Thyroid gland (tissue), 4 donors: ENCODE results near the gene STPG1. TPM values are rescaled to one million over a fixed set of nuclear protein-coding genes. Genes with fewer than 3 reads are reported as not detected.

Experiments
- DNase-seq, 2 donors: peaks; one replicate each; pipeline ENCODE4 v3.0.0-alpha.2; 2019
- H3K27ac ChIP-seq, 3 donors: fragments of 200-600 bp; sonication (generic); 1 replicate in 2 of 3; 2 replicates in 1 of 3; pipeline ENCODE4 v1.5.1; 2016 to 2019; ENCODE audit warnings: mild to moderate bottlenecking in 1 of 3, moderate library complexity in 1 of 3
- H3K27me3 ChIP-seq: fragments of 200-600 bp; sonication (generic); one replicate; pipeline ENCODE4 v1.5.1; 2019
- H3K36me3 ChIP-seq, 2 donors: fragments of 200-600 bp; sonication (generic); one replicate each; pipeline ENCODE4 v1.5.1; 2016 to 2019
- H3K4me1 ChIP-seq, 2 donors: fragments of 200-600 bp; sonication (generic); one replicate each; pipeline ENCODE4 v1.5.1; 2017 to 2019
- H3K4me3 ChIP-seq, 3 donors: fragments of 200-600 bp; sonication (generic); replicated peaks in 1 of 3; 1 replicate in 2 of 3; 2 replicates in 1 of 3; pipeline ENCODE4 v1.5.1; 2016; ENCODE audit warnings: mild to moderate bottlenecking in 1 of 3
- H3K9me3 ChIP-seq: fragments of 200-600 bp; sonication (generic); one replicate; pipeline ENCODE4 v1.5.1; 2017
- POLR2A ChIP-seq, 2 donors: fragments of 450-650 bp; IDR thresholded peaks; one replicate each; pipeline ENCODE4 v1.6.1; 2017; ENCODE audit warnings: antibody characterized with exemption in 2 of 2, mild to moderate bottlenecking in 2 of 2, moderate library complexity in 1 of 2
- WGBS, 2 donors: methylation state at CpG; one replicate each; pipeline ENCODE4 v1.1.5; 2017; 5-methylcytosine and 5-hydroxymethylcytosine counted together
- intact Hi-C: fragments of 100-400 bp; cut with DNase I; formaldehyde crosslinking; loops from one replicate; pipeline ENCODE4 v1.15.1; 2023
- total RNA-seq, 4 donors: library from RNA; depleted of rRNA; stranded (reverse); fragments of >200 nt; gene quantifications; one replicate each; pipeline ENCODE4 v1.2.3, GENCODE V29; 2016
- TF ChIP-seq, protein P1 (sequence below), 6 experiments: fragments of 200-600 bp in 3 of 6; fragments of 450-650 bp in 3 of 6; sonication (generic) in 3 of 6; IDR thresholded peaks; one replicate each; pipeline ENCODE4 v1.5.1; 2016 to 2019; ENCODE audit warnings: antibody characterized with exemption in 6 of 6, mild to moderate bottlenecking in 2 of 6, inconsistent platforms in 1 of 6, moderate library complexity in 1 of 6

STPG1 gene
- total RNA-seq, 4 donors from 2014 or later = 5.2 to 8.9 (median 7.0) TPM

DNA sequence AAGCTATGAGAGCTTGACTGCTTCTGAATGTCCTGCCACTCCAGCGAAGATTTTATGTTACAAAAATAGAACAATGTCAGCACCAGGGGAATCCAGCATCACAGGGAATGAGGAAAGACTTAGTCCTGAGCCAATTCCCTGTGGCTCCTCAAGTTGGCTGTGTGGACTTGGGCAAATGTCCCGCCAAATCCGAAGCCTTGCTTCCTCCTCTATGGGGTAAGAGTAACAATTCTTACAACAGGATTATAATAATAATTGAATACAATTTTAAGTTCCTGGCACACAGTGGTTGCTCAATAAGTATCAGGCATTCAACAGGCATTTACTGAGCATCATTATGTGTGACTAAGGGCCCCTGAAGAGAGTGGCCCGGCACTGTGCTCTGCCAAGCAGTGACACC is 44.4 kb downstream of the STPG1 start:
- 82 to 91% methylated on average over 4 of the region's 4 CpGs for WGBS, 2 donors
- H3K27me3 ChIP-seq = no peaks in the 10 kb centered on the region
- H3K27ac ChIP-seq = no peak overlapping the region
- H3K36me3 ChIP-seq = no peaks in the 10 kb centered on the region
- no peaks in the 10 kb centered on the region for H3K9me3 ChIP-seq
- no peak for TF ChIP-seq POLR2A (IDR thresholded peaks at IDR 0.05)
- TF ChIP-seq, protein P1, sequence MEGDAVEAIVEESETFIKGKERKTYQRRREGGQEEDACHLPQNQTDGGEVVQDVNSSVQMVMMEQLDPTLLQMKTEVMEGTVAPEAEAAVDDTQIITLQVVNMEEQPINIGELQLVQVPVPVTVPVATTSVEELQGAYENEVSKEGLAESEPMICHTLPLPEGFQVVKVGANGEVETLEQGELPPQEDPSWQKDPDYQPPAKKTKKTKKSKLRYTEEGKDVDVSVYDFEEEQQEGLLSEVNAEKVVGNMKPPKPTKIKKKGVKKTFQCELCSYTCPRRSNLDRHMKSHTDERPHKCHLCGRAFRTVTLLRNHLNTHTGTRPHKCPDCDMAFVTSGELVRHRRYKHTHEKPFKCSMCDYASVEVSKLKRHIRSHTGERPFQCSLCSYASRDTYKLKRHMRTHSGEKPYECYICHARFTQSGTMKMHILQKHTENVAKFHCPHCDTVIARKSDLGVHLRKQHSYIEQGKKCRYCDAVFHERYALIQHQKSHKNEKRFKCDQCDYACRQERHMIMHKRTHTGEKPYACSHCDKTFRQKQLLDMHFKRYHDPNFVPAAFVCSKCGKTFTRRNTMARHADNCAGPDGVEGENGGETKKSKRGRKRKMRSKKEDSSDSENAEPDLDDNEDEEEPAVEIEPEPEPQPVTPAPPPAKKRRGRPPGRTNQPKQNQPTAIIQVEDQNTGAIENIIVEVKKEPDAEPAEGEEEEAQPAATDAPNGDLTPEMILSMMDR (IDR thresholded peaks at IDR 0.05) = no peak
- H3K4me3 ChIP-seq = no peak overlapping the region
- intact Hi-C loops = no loop called here
- DNase-seq = peak in 1 of 2 donors; percentile 5
- no peaks in the 10 kb centered on the region for H3K4me1 ChIP-seq

GRCh38 chr1:24366707-24367106 is 46.9 kb downstream of the STPG1 start:
- Histone ChIP-seq H3K4me3 (no peak overlapping the region), H3K27me3 (no peaks in the 10 kb centered on the region), H3K36me3 (no peaks in the 10 kb centered on the region), H3K9me3 (no peaks in the 10 kb centered on the region), H3K4me1 (peaks cover 0 to 6% of the 10 kb centered on the region in 2 donors), H3K27ac (no peak overlapping the region)
- 92 to 96% methylated on average over 9 of the region's 9 CpGs for WGBS, 2 donors
- no peak for DNase-seq
- intact Hi-C loops = no loop called here
- TF ChIP-seq POLR2A (IDR thresholded peaks at IDR 0.05) = no peak
- TF ChIP-seq, protein P1 (IDR thresholded peaks at IDR 0.05) = no peak

DNA sequence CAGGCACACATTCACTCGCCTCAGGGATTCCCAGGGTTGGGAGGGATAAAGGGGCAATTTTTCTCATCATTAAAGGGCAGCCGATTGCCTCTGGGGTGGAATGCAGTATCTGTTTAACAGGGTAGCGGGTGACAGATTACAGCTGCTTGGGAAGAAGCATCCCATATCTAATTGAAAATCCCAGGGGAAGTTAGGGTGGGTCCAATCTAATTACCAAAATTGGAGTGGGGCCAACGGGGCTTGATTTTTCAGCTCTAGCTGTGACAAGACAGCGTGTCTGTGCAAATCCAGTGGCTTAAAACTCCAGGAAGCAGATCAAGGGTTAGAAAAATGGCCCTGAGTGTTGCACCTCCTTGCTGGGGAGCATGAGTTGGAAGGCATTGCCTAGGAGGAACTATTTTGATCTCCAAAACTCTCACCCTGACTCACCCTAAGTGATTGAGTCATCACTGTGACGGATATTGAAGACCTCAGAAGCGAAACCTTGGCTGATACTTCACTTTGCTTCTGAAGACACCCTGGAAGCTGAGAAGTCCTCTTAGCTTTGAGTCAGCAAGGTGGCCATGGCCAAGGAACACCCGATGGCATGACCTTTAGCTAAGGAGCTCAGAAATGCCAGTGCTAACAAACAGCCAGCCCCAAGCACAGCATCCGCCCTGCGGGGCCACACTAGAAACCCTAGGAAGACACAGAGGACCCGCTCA is 48.5 kb downstream of the STPG1 start:
- H3K36me3 ChIP-seq = no peaks in the 10 kb centered on the region
- peaks cover 0 to 6% of the 10 kb centered on the region in 2 donors for H3K4me1 ChIP-seq
- no peak for DNase-seq
- TF ChIP-seq, protein P1 (IDR thresholded peaks at IDR 0.05) = no peak
- no peak for TF ChIP-seq POLR2A (IDR thresholded peaks at IDR 0.05)
- H3K27ac ChIP-seq = no peak overlapping the region
- 85 to 91% methylated on average over 10 to 11 of the region's 11 CpGs for WGBS, 2 donors
- no peaks in the 10 kb centered on the region for H3K9me3 ChIP-seq
- no peak overlapping the region for H3K4me3 ChIP-seq
- intact Hi-C loops = no loop called here
- H3K27me3 ChIP-seq = no peaks in the 10 kb centered on the region

DNA sequence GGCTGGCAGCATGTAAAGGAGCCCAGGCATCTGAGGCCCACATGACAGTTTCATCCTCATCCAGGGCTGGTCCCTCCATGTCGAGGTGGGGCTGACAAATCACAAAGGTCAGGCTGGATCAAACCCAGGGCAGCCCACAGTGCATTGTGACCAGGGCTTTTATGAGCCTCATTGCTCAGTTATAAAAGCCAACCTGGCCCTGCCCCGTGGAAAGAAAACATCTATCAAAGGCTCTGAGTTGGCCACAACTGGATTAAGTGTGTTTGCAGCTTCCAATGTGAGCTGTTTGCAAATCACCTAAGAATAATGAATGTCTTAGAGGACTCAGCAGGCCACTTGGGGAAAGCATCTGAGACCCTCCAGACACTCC is 49.0 kb downstream of the STPG1 start:
- TF ChIP-seq, protein P1 (IDR thresholded peaks at IDR 0.05) = no peak
- TF ChIP-seq POLR2A (IDR thresholded peaks at IDR 0.05) = no peak
- peaks cover 0 to 6% of the 10 kb centered on the region in 2 donors for H3K4me1 ChIP-seq
- no peaks in the 10 kb centered on the region for H3K27me3 ChIP-seq
- DNase-seq = no peak
- H3K4me3 ChIP-seq = no peak overlapping the region
- no peak overlapping the region for H3K27ac ChIP-seq
- H3K9me3 ChIP-seq = no peaks in the 10 kb centered on the region
- no peaks in the 10 kb centered on the region for H3K36me3 ChIP-seq
- 63 to 100% methylated on average over 2 of the region's 2 CpGs for WGBS, 2 donors
- intact Hi-C loops = no loop called here

DNA sequence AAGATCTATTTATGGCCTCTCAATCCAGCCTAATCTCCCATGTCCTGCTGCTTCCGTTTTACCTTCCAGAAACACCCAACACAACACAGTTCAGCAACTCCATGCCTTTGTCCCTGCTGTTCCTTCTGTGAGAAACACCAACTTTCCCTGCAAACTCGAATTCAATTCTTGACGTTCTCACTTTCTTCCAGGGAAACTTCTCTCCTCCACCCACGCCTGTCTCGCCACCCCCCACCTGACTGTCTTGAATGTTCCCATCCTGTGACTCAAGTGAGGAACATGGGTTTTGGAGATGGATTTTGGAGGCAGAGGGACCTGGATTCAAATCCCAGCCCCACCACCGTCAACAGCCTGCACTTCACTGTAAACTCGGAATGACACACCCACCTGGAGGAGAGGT is 49.6 kb downstream of the STPG1 start:
- WGBS, 2 donors = 95 to 97% methylated on average over 7 of the region's 7 CpGs
- Histone ChIP-seq H3K27ac (no peak overlapping the region), H3K4me1 (peaks cover 0 to 6% of the 10 kb centered on the region in 2 donors), H3K9me3 (no peaks in the 10 kb centered on the region), H3K4me3 (no peak overlapping the region), H3K27me3 (no peaks in the 10 kb centered on the region), H3K36me3 (no peaks in the 10 kb centered on the region)
- TF ChIP-seq POLR2A (IDR thresholded peaks at IDR 0.05) = no peak
- TF ChIP-seq, protein P1 (IDR thresholded peaks at IDR 0.05) = no peak
- DNase-seq = no peak
- intact Hi-C loops = no loop called here
